H1 (cell line): Measurements from ENCODE around the gene CBLB. TPM values are rescaled to one million over a fixed set of nuclear protein-coding genes. Genes with fewer than 3 reads are reported as not detected.

ENCODE experiments used
- CTCF ChIA-PET: fragments of 300-600 bp; sonication (Branson Sonifier 250); formaldehyde crosslinking; loops from one replicate; lab custom pipeline; 2021; ENCODE audit not compliant: partially characterized antibody; lab: Charles Lee
- POLR2A ChIA-PET: fragments of 300-600 bp; sonication (Branson Sonifier 250); formaldehyde crosslinking; loops from one replicate; lab custom pipeline; 2021; ENCODE audit warnings: inconsistent platforms; ENCODE audit not compliant: partially characterized antibody; lab: Charles Lee
- DNase-seq, 2 experiments: peaks; one replicate each; pipeline versions ENCODE4 v3.0.0 to v3.0.0-alpha.2; 2010 to 2022; ENCODE audit warnings: low spot score in 2 of 2, low read depth in 1 of 2, mixed read lengths in 1 of 2
- FAIRE-seq: peaks from 2 replicates; lab custom pipeline; 2011; peaks lifted over from hg19 to GRCh38; lab: Jason Lieb, UNC
- H2AFZ ChIP-seq: 2 replicates; pipeline ENCODE4 v1.8.1; 2012; ENCODE audit warnings: low read length, inconsistent platforms
- H2AK5ac ChIP-seq: 2 replicates; pipeline ENCODE4 v1.6.1; 2013; ENCODE audit warnings: low read depth, low read length
- H2BK120ac ChIP-seq: replicated peaks from 2 replicates; pipeline ENCODE3; 2013; ENCODE audit warnings: low read depth, low read length, inconsistent platforms
- H2BK12ac ChIP-seq: 2 replicates; pipeline ENCODE4 v1.6.1; 2013; ENCODE audit warnings: low read depth, low read length
- H2BK15ac ChIP-seq: 2 replicates; pipeline ENCODE4 v1.6.1; 2013; ENCODE audit warnings: low read length
- H2BK20ac ChIP-seq: 2 replicates; pipeline ENCODE4 v1.6.1; 2013; ENCODE audit warnings: low read length
- H2BK5ac ChIP-seq: 2 replicates; pipeline ENCODE4 v1.6.1; 2013; ENCODE audit warnings: low read depth, low read length
- H3K14ac ChIP-seq: 2 replicates; pipeline ENCODE4 v1.6.1; 2013; ENCODE audit warnings: inconsistent platforms; ENCODE audit not compliant: insufficient read length
- H3K18ac ChIP-seq: 2 replicates; pipeline ENCODE4 v1.6.1; 2013; ENCODE audit warnings: low read length; ENCODE audit errors: extremely low read depth
- H3K23ac ChIP-seq: 2 replicates; pipeline ENCODE4 v1.6.1; 2013; ENCODE audit warnings: inconsistent platforms; ENCODE audit not compliant: insufficient read length
- H3K23me2 ChIP-seq: 2 replicates; pipeline ENCODE4 v1.6.1; 2013; ENCODE audit warnings: low read depth, low read length
- H3K27ac ChIP-seq: 2 replicates; pipeline ENCODE4 v1.6.1; 2011; ENCODE audit warnings: low read depth, low read length, inconsistent platforms
- H3K27me3 ChIP-seq, 4 experiments: replicated peaks in 1 of 4; 1 replicate in 1 of 4; 2 replicates in 3 of 4; pipeline versions ENCODE4 v1.6.1 to v1.8.1; 2011 to 2013; ENCODE audit warnings: low read length in 3 of 4, mild to moderate bottlenecking in 3 of 4, inconsistent platforms in 2 of 4, mixed read lengths in 2 of 4, moderate library complexity in 1 of 4; ENCODE audit not compliant: control insufficient read depth in 3 of 4, insufficient read depth in 3 of 4; ENCODE audit errors: extremely low read depth in 1 of 4
- H3K36me3 ChIP-seq, 4 experiments: 2 replicates each; pipeline versions ENCODE4 v1.6.1 to v1.8.1; 2011 to 2013; ENCODE audit warnings: mild to moderate bottlenecking in 4 of 4, low read length in 3 of 4, moderate library complexity in 2 of 4, control low read depth in 1 of 4, inconsistent platforms in 1 of 4; ENCODE audit not compliant: insufficient read depth in 4 of 4, control insufficient read depth in 2 of 4
- H3K4ac ChIP-seq: replicated peaks from 2 replicates; pipeline ENCODE3; 2013; ENCODE audit warnings: low read length, low read depth, mixed read lengths, inconsistent platforms; ENCODE audit not compliant: insufficient read length
- H3K4me1 ChIP-seq, 4 experiments: replicated peaks in 1 of 4; 1 replicate in 1 of 4; 2 replicates in 3 of 4; pipeline versions ENCODE4 v1.6.1 to v1.8.1; 2011 to 2013; ENCODE audit warnings: low read length in 3 of 4, inconsistent platforms in 2 of 4, mixed read lengths in 1 of 4; ENCODE audit not compliant: insufficient read depth in 4 of 4, control insufficient read depth in 3 of 4
- H3K4me2 ChIP-seq, 2 experiments: 2 replicates each; pipeline versions ENCODE4 v1.6.1 to v1.8.1; 2011 to 2013; ENCODE audit warnings: low read depth in 2 of 2, low read length in 2 of 2, control low read depth in 1 of 2, inconsistent platforms in 1 of 2, mild to moderate bottlenecking in 1 of 2; ENCODE audit not compliant: insufficient read depth in 1 of 2
- H3K4me3 ChIP-seq, 4 experiments: fragments of 200-600, 300-600 bp in 1 of 4; sonication (generic), shearing (Covaris generic), sonication (Bioruptor Twin) in 1 of 4; 2 replicates each; pipeline versions ENCODE4 v1.5.1 to v1.8.1; 2011 to 2016; ENCODE audit warnings: low read length in 4 of 4, low read depth in 3 of 4, control low read depth in 2 of 4, inconsistent platforms in 2 of 4, mild to moderate bottlenecking in 2 of 4, mixed read lengths in 1 of 4, moderate library complexity in 1 of 4; ENCODE audit not compliant: insufficient read depth in 2 of 4; ENCODE audit errors: extremely low read depth in 1 of 4
- H3K56ac ChIP-seq: replicated peaks from 2 replicates; pipeline ENCODE3; 2013; ENCODE audit warnings: low read depth, mild to moderate bottlenecking, mixed read lengths, low read length, inconsistent platforms; ENCODE audit not compliant: insufficient read length
- H3K79me1 ChIP-seq: 2 replicates; pipeline ENCODE4 v1.6.1; 2013; ENCODE audit warnings: low read depth, low read length, control low read depth
- H3K79me2 ChIP-seq, 2 experiments: 2 replicates each; pipeline versions ENCODE4 v1.6.1 to v1.8.1; 2012 to 2013; ENCODE audit warnings: low read length in 2 of 2, mild to moderate bottlenecking in 2 of 2, inconsistent platforms in 1 of 2; ENCODE audit not compliant: insufficient read depth in 2 of 2, control insufficient read depth in 1 of 2
- H3K9ac ChIP-seq, 4 experiments: replicated peaks in 1 of 4; 1 replicate in 1 of 4; 2 replicates in 3 of 4; pipeline versions ENCODE4 v1.6.1 to v1.8.1; 2011 to 2013; ENCODE audit warnings: low read depth in 3 of 4, low read length in 3 of 4, control low read depth in 2 of 4, mild to moderate bottlenecking in 2 of 4, moderate library complexity in 2 of 4, inconsistent platforms in 1 of 4; ENCODE audit errors: extremely low read depth in 1 of 4
- H3K9me3 ChIP-seq, 2 experiments: 2 replicates each; pipeline versions ENCODE4 v1.6.1 to v1.8.1; 2012 to 2013; ENCODE audit warnings: mild to moderate bottlenecking in 2 of 2, moderate library complexity in 2 of 2, control low read depth in 1 of 2, inconsistent platforms in 1 of 2, low read depth in 1 of 2, low read length in 1 of 2, mixed read lengths in 1 of 2; ENCODE audit not compliant: insufficient read depth in 2 of 2
- H4K20me1 ChIP-seq, 2 experiments: replicated peaks in 1 of 2; 2 replicates each; pipeline versions ENCODE3 to v1.8.1; 2011 to 2013; ENCODE audit warnings: inconsistent platforms in 2 of 2, low read length in 2 of 2, mild to moderate bottlenecking in 1 of 2; ENCODE audit not compliant: insufficient read depth in 2 of 2, control insufficient read depth in 1 of 2
- H4K5ac ChIP-seq: 2 replicates; pipeline ENCODE4 v1.6.1; 2013; ENCODE audit warnings: low read length, low read depth, mixed read lengths, inconsistent platforms; ENCODE audit not compliant: insufficient read length
- H4K8ac ChIP-seq: 2 replicates; pipeline ENCODE4 v1.8.0; 2013; ENCODE audit warnings: mild to moderate bottlenecking, moderate library complexity, low read length, inconsistent platforms; ENCODE audit not compliant: insufficient read depth; ENCODE audit errors: extremely low read depth
- H4K91ac ChIP-seq: replicated peaks from 2 replicates; pipeline ENCODE3; 2013; ENCODE audit warnings: low read length, mixed read lengths, inconsistent platforms; ENCODE audit not compliant: insufficient read length
- ASH2L ChIP-seq: fragments of 200-600, 300-600 bp; sonication (generic); IDR thresholded peaks from one replicate; pipeline ENCODE4 v1.7.1; 2017; ENCODE audit warnings: low read length
- BACH1 ChIP-seq: IDR thresholded peaks from 2 replicates; pipeline ENCODE4 v1.6.1; 2012; ENCODE audit warnings: low read length, improper control_type of control experiment
- CBX8 ChIP-seq: fragments of 300-800, 300-1000 bp; sonication (generic); IDR thresholded peaks from 2 replicates; pipeline ENCODE4 v1.7.1; 2016; ENCODE audit warnings: low read depth, low read length, borderline replicate concordance
- EP300 ChIP-seq, 2 experiments: IDR thresholded peaks; 1 replicate in 1 of 2; 2 replicates in 1 of 2; pipeline ENCODE4 v1.6.1; 2011 to 2012; ENCODE audit warnings: low read depth in 2 of 2, low read length in 2 of 2, mild to moderate bottlenecking in 2 of 2, borderline replicate concordance in 1 of 2, inconsistent platforms in 1 of 2, moderate library complexity in 1 of 2
- GABPA ChIP-seq: IDR thresholded peaks from 2 replicates; pipeline ENCODE4 v1.6.1; 2011; ENCODE audit warnings: mild to moderate bottlenecking, low read length, moderate library complexity, borderline replicate concordance; ENCODE audit not compliant: insufficient read depth
- KDM4A ChIP-seq: IDR thresholded peaks from one replicate; pipeline ENCODE4 v1.7.1; 2012; ENCODE audit warnings: low read depth, mild to moderate bottlenecking, moderate library complexity, low read length, inconsistent platforms; ENCODE audit not compliant: severe bottlenecking
- NRF1 ChIP-seq: IDR thresholded peaks from 2 replicates; pipeline ENCODE4 v1.6.1; 2011; ENCODE audit warnings: mild to moderate bottlenecking, low read depth, low read length, improper control_type of control experiment
- POLR2A ChIP-seq, 2 experiments: IDR thresholded peaks; 1 replicate in 1 of 2; 2 replicates in 1 of 2; pipeline ENCODE4 v1.6.1; 2011; ENCODE audit warnings: low read depth in 2 of 2, low read length in 2 of 2, mild to moderate bottlenecking in 2 of 2; ENCODE audit errors: control extremely low read depth in 1 of 2
- POU5F1 ChIP-seq: IDR thresholded peaks from 2 replicates; pipeline ENCODE4 v1.6.1; 2011; ENCODE audit warnings: low read depth, mild to moderate bottlenecking, low read length, moderate library complexity
- SIX5 ChIP-seq: IDR thresholded peaks from 2 replicates; pipeline ENCODE4 v1.6.1; 2011; ENCODE audit warnings: mild to moderate bottlenecking, low read depth, low read length
- SRF ChIP-seq: IDR thresholded peaks from 2 replicates; pipeline ENCODE4 v1.6.1; 2011; ENCODE audit warnings: mild to moderate bottlenecking, low read depth, low read length, moderate library complexity
- TAF7 ChIP-seq: optimal IDR thresholded peaks from 2 replicates; pipeline ENCODE3; 2011; ENCODE audit warnings: low read depth, mild to moderate bottlenecking, inconsistent platforms, low read length, moderate library complexity, borderline replicate concordance
- polyA plus RNA-seq, 7 experiments: library from polyadenylated mRNA; depleted of rRNA in 3 of 7; stranded (reverse) in 5 of 7; unstranded in 2 of 7; fragments of >200 nt in 5 of 7; fragments of 200-250 nt in 2 of 7; gene quantifications; 1 replicate in 5 of 7; 2 replicates in 1 of 7; 4 replicates in 1 of 7; pipeline versions ENCODE4 v1.2.1 to v1.2.3, GENCODE V29; 2011 to 2013; ENCODE audit warnings: missing spikeins in 2 of 7, mixed read lengths in 2 of 7
- total RNA-seq: library from RNA; stranded (reverse); fragmentation: NEBNext Ultra II Directional; extraction: Animal tissue kit (Norgen Biotek cat#: 25700); gene quantifications from 2 replicates; pipeline ENCODE4 v1.2.1, GENCODE V29; 2021
- TF ChIP-seq, protein P1 (sequence below): IDR thresholded peaks from 2 replicates; pipeline ENCODE4 v1.6.1; 2012; ENCODE audit warnings: inconsistent platforms
- TF ChIP-seq, protein P2 (sequence below): IDR thresholded peaks from 2 replicates; pipeline ENCODE4 v1.6.1; 2012; ENCODE audit warnings: low read length, inconsistent platforms

The CBLB gene
- total and polyA plus RNA-seq, 2 of the 8 experiments (the other 6 are each of a cell fraction or from before 2014, with no cell fraction given): 14.5 to 26.0 TPM

DNA sequence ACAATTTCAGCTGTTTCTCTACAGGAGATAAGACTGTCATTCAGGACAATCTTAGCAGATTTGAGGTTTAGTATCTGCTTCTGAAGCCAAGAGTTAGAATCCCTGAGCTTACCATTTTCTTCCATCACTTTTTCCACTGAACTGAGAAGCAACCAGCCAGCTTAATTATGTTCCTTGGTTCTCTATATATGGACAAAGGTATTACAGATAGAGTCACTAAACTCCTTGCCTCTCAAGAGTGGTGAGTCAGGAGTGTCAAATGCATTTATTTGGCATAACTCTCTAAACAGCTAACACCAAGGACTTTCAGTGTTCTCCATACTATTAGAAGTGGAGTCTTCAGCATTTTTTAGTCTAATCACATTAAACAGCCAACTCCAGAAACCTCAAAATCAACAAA, 262.8 kb downstream of the CBLB start:
- Histone ChIP-seq H3K56ac (no peak overlapping the region), H3K9ac (no peak overlapping the region), H2BK15ac (no peak overlapping the region), H4K5ac (no peak overlapping the region), H2BK12ac (no peak overlapping the region), H3K23ac (no peak overlapping the region), H3K27me3 (no peaks in the 10 kb centered on the region), H3K23me2 (no peaks in the 10 kb centered on the region), H2BK5ac (no peak overlapping the region), H4K8ac (no peak overlapping the region), H3K4me1 (no peaks in the 10 kb centered on the region; a peak in 1 of 7 replicates), H3K79me1 (no peaks in the 10 kb centered on the region), H3K27ac (no peak overlapping the region), H3K9me3 (0 out of 4 replicates have a peak, but pooled peaks cover 0 to 3% of the 10 kb centered on the region in 2 experiments), H3K4me3 (no peak overlapping the region), H2BK120ac (no peak overlapping the region), H2BK20ac (no peak overlapping the region), H4K20me1 (no peaks in the 10 kb centered on the region), H3K36me3 (no peaks in the 10 kb centered on the region), H2AFZ (no peak overlapping the region), H3K4ac (no peak overlapping the region), H3K18ac (no peak overlapping the region), H4K91ac (no peak overlapping the region), H3K14ac (no peak overlapping the region), H3K79me2 (no peaks in the 10 kb centered on the region), H3K4me2 (no peak overlapping the region), H2AK5ac (no peak overlapping the region)
- FAIRE-seq: no peak
- no peak for DNase-seq
- ChIA-PET CTCF (interaction anchor here (1.3 kb wide), 1 partner anchor 13 kb away, joined by 4 read pairs; no protein-coding TSS in a partner anchor), POLR2A (no interaction called here)
- TF ChIP-seq NRF1: no peak
- TF ChIP-seq, protein P1, sequence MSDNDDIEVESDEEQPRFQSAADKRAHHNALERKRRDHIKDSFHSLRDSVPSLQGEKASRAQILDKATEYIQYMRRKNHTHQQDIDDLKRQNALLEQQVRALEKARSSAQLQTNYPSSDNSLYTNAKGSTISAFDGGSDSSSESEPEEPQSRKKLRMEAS: no peak
- no peak for TF ChIP-seq POU5F1
- TF ChIP-seq, protein P2, sequence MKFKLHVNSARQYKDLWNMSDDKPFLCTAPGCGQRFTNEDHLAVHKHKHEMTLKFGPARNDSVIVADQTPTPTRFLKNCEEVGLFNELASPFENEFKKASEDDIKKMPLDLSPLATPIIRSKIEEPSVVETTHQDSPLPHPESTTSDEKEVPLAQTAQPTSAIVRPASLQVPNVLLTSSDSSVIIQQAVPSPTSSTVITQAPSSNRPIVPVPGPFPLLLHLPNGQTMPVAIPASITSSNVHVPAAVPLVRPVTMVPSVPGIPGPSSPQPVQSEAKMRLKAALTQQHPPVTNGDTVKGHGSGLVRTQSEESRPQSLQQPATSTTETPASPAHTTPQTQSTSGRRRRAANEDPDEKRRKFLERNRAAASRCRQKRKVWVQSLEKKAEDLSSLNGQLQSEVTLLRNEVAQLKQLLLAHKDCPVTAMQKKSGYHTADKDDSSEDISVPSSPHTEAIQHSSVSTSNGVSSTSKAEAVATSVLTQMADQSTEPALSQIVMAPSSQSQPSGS: no peak
- TF ChIP-seq BACH1: no peak
- TF ChIP-seq CBX8: no peak
- TF ChIP-seq EP300 (IDR thresholded peaks at IDR 0.05; ENCODE audit: borderline replicate concordance in 1 of 2, low read depth in 2 of 2, low read length in 2 of 2): no peak
- no peak for TF ChIP-seq KDM4A
- TF ChIP-seq SIX5: no peak
- no peak for TF ChIP-seq TAF7
- TF ChIP-seq GABPA: no peak
- no peak for TF ChIP-seq POLR2A (IDR thresholded peaks at IDR 0.05; ENCODE audit: control extremely low read depth in 1 of 2, low read depth in 2 of 2, low read length in 2 of 2)
- TF ChIP-seq ASH2L: no peak
- TF ChIP-seq SRF: no peak
